Progenitor cell of endocrine pancreas (in vitro differentiated cells): ENCODE measurements around the gene HS6ST3. TPM values are rescaled to one million over a fixed set of nuclear protein-coding genes. Genes with fewer than 3 reads are reported as not detected.

Experiments
- DNase-seq: peaks from one replicate; pipeline ENCODE4 v3.0.0; 2021; ENCODE audit warnings: low spot score; ENCODE audit not compliant: unreplicated experiment
- H3K27ac Mint-ChIP-seq: 2 replicates; pipeline ENCODE4 v1.8.0; 2021; ENCODE audit warnings: mild to moderate bottlenecking, moderate library complexity, mixed read lengths
- H3K27me3 Mint-ChIP-seq: 2 replicates; pipeline ENCODE4 v1.8.0; 2021; ENCODE audit warnings: mixed read lengths
- H3K36me3 Mint-ChIP-seq: 2 replicates; pipeline ENCODE4 v1.8.0; 2022; ENCODE audit warnings: mixed read lengths; ENCODE audit not compliant: insufficient read depth
- H3K4me1 Mint-ChIP-seq: 2 replicates; pipeline ENCODE4 v1.8.0; 2021; ENCODE audit warnings: low read depth, mixed read lengths
- H3K4me3 Mint-ChIP-seq: 2 replicates; pipeline ENCODE4 v1.8.0; 2021; ENCODE audit warnings: low read depth, mild to moderate bottlenecking, moderate library complexity, mixed read lengths
- H3K9me3 Mint-ChIP-seq: 2 replicates; pipeline ENCODE4 v1.8.0; 2021; ENCODE audit warnings: low read depth, mixed read lengths
- CTCF ChIP-seq: fragments of 200-600 bp; sonication (generic); IDR thresholded peaks from one replicate; pipeline ENCODE4 v1.5.0; 2021; ENCODE audit warnings: antibody characterized with exemption, mild to moderate bottlenecking; ENCODE audit not compliant: unreplicated experiment
- total RNA-seq: library from RNA; stranded (reverse); gene quantifications from 2 replicates; pipeline ENCODE4 v1.2.1, GENCODE V29; 2021

The HS6ST3 gene
- total RNA-seq, 1 donor from 2014 or later, result 0.84 TPM

- DNase-seq, result no peak
- Mint-ChIP-seq H3K27me3 (peaks cover 38% of the 10 kb centered on the region), H3K27ac (no peak overlapping the region), H3K9me3 (peaks cover 12% of the 10 kb centered on the region), H3K4me1 (no peaks in the 10 kb centered on the region), H3K4me3 (no peak overlapping the region), H3K36me3 (peaks cover 1% of the 10 kb centered on the region)
- no peak for TF ChIP-seq CTCF
Observed at GRCh38 chr13:96858133-96858826, 768.4 kb downstream of the HS6ST3 start.

DNA sequence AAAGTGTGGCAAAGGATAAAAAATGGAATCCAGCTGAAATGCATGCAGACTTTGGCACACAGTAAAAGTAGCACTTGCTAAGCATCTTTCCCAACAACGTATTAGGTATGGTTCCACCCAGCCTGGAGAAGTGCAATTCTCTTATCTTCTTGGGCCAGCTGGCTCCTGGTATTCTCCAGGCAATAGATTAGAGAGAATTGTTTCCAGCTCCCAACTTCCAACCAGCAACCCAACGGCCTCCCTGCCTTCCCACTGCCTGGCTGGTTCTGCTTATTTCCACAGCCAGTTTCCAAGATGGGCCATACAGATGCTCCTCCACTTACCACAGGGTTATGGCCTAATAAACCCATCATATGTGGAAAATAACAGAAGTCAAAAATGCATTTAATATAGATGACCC lies 771.0 kb downstream of the HS6ST3 start:
- Mint-ChIP-seq H3K36me3 (no peaks in the 10 kb centered on the region), H3K9me3 (peaks cover 4% of the 10 kb centered on the region), H3K27ac (no peak overlapping the region), H3K4me3 (no peak overlapping the region), H3K27me3 (peaks cover 21% of the 10 kb centered on the region), H3K4me1 (no peaks in the 10 kb centered on the region)
- DNase-seq, result no peak
- no peak for TF ChIP-seq CTCF

- no peak for TF ChIP-seq CTCF
- DNase-seq, result no peak
- H3K27ac Mint-ChIP-seq, result no peak overlapping the region
- H3K4me3 Mint-ChIP-seq, result no peak overlapping the region
- H3K4me1 Mint-ChIP-seq, result no peaks in the 10 kb centered on the region
- peaks cover 4% of the 10 kb centered on the region for H3K9me3 Mint-ChIP-seq
- H3K27me3 Mint-ChIP-seq, result peaks cover 21% of the 10 kb centered on the region
- no peaks in the 10 kb centered on the region for H3K36me3 Mint-ChIP-seq
Observed at GRCh38 chr13:96862093-96862492, 772.2 kb downstream of the HS6ST3 start.

DNA sequence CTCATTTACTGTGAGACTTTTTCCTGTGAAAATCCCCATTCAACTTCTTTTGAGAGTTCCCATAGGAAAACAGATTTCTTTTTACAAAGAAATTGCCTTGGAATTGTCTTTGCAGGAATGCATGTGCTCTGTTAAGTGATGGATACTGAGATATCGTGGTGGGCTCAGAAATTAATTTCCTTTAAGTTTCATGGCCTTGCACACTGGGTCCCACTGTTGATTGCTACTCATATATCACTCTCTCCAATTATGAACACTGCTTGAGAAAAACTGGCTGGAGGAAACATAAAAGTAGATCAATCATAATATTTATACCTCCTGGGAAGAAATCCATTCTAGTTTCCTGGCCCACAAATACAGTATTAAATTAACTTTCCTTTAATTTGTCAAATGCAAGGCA lies 773.1 kb downstream of the HS6ST3 start:
- no peak overlapping the region for H3K4me3 Mint-ChIP-seq
- H3K36me3 Mint-ChIP-seq, result no peaks in the 10 kb centered on the region
- H3K27me3 Mint-ChIP-seq, result peaks cover 24% of the 10 kb centered on the region
- no peak overlapping the region for H3K27ac Mint-ChIP-seq
- DNase-seq, result no peak
- no peak for TF ChIP-seq CTCF
- peaks cover 4% of the 10 kb centered on the region for H3K9me3 Mint-ChIP-seq
- H3K4me1 Mint-ChIP-seq, result no peaks in the 10 kb centered on the region

GRCh38 chr13:96871469-96871868 lies 781.6 kb downstream of the HS6ST3 start:
- no peak overlapping the region for H3K4me3 Mint-ChIP-seq
- peaks cover 4% of the 10 kb centered on the region for H3K9me3 Mint-ChIP-seq
- H3K27me3 Mint-ChIP-seq, result peaks cover 30% of the 10 kb centered on the region
- H3K4me1 Mint-ChIP-seq, result peaks cover 6% of the 10 kb centered on the region
- no peak overlapping the region for H3K27ac Mint-ChIP-seq
- H3K36me3 Mint-ChIP-seq, result no peaks in the 10 kb centered on the region
- TF ChIP-seq CTCF, result no peak
- no peak for DNase-seq
